Measurements from ENCODE around the gene POTEC.
"Not testable (repeated sequence)": the region's sequence is repeated elsewhere in the genome, so short reads cannot be mapped to it uniquely, and the experiment has no call there.

DNA sequence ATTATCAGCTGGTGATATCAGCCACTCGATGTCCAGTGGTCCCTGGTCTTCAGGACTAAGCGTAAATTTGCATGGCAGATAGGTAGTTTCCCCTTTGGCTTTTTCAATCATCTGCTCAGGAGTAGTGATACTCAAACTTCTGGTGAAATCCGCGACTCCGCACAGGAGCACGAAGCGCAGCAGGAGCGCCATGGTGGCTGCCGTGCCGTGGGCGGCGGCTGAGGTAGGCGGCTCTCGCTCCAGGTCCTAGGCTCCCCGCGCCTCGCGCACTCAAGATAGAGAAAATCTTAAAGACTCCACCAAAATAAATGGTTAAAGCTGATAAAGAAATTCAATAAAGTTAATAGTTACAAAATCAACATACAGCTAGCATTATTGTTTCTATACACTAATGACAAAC is 64.3 kb downstream of the POTEC start:
- TF ChIP-seq TBP (IDR thresholded peaks at IDR 0.05; ENCODE audit: low read depth, low read length); YY1 (IDR thresholded peaks at IDR 0.05; ENCODE audit: low read depth, low read length); POLR2AphosphoS5 (IDR thresholded peaks at IDR 0.05; ENCODE audit: low read depth, low read length); CREB1 (IDR thresholded peaks at IDR 0.05); RNF2 (IDR thresholded peaks at IDR 0.05; ENCODE audit: borderline replicate concordance, low read depth, low read length, missing control alignments, poor library complexity, severe bottlenecking); FOSL1 (IDR thresholded peaks at IDR 0.05; ENCODE audit: insufficient read depth, low read depth, low read length); SP2 (IDR thresholded peaks at IDR 0.05; ENCODE audit: low read length); USF2 (IDR thresholded peaks at IDR 0.05; ENCODE audit: low read length); E2F6 (IDR thresholded peaks at IDR 0.05); EZH2 (IDR thresholded peaks at IDR 0.05; ENCODE audit: low read depth, low read length, severe bottlenecking); CBX5 (IDR thresholded peaks at IDR 0.05; ENCODE audit: low read depth, low read length): not testable (repeated sequence)
- TF ChIP-seq, protein P1, sequence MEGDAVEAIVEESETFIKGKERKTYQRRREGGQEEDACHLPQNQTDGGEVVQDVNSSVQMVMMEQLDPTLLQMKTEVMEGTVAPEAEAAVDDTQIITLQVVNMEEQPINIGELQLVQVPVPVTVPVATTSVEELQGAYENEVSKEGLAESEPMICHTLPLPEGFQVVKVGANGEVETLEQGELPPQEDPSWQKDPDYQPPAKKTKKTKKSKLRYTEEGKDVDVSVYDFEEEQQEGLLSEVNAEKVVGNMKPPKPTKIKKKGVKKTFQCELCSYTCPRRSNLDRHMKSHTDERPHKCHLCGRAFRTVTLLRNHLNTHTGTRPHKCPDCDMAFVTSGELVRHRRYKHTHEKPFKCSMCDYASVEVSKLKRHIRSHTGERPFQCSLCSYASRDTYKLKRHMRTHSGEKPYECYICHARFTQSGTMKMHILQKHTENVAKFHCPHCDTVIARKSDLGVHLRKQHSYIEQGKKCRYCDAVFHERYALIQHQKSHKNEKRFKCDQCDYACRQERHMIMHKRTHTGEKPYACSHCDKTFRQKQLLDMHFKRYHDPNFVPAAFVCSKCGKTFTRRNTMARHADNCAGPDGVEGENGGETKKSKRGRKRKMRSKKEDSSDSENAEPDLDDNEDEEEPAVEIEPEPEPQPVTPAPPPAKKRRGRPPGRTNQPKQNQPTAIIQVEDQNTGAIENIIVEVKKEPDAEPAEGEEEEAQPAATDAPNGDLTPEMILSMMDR (IDR thresholded peaks at IDR 0.05; ENCODE audit: control extremely low read depth in 1 of 3, insufficient read depth in 1 of 3, low read depth in 1 of 3, low read length in 3 of 3): not testable (repeated sequence)
- TF ChIP-seq, protein P2, sequence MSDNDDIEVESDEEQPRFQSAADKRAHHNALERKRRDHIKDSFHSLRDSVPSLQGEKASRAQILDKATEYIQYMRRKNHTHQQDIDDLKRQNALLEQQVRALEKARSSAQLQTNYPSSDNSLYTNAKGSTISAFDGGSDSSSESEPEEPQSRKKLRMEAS (IDR thresholded peaks at IDR 0.05): not testable (repeated sequence)
